ENCODE results near the gene KIF6.
A peak's percentile ranks its signal among the peaks of the same experiment; 100 is the strongest.

The KIF6 gene

GRCh38 chr6:39417440-39417839 lies 307.8 kb downstream of the KIF6 start:
- no peak for DNase-seq (ENCODE audit: low read depth)
- no peak for TF ChIP-seq CTCF (conservative IDR thresholded peaks at IDR 0.05; ENCODE audit: low read length)
- no peak overlapping the region for H3K4me3 ChIP-seq (ENCODE audit: low read length)

- no peak overlapping the region for H3K4me3 ChIP-seq (ENCODE audit: low read length)
- DNase-seq (ENCODE audit: low read depth): peak; percentile 98
- TF ChIP-seq CTCF (conservative IDR thresholded peaks at IDR 0.05; ENCODE audit: low read length): no peak
Measured at GRCh38 chr6:39416728-39417127, 308.5 kb downstream of the KIF6 start.

- H3K4me3 ChIP-seq (ENCODE audit: low read length): no peak overlapping the region
- DNase-seq (ENCODE audit: low read depth): peak; percentile 36
- no peak for TF ChIP-seq CTCF (conservative IDR thresholded peaks at IDR 0.05; ENCODE audit: low read length)
Measured at GRCh38 chr6:39416026-39416425, 309.2 kb downstream of the KIF6 start.

- H3K4me3 ChIP-seq (ENCODE audit: low read length): no peak overlapping the region
- no peak for DNase-seq (ENCODE audit: low read depth)
Measured at GRCh38 chr6:39415482-39415881, 309.7 kb downstream of the KIF6 start.

GRCh38 chr6:39411465-39411864 lies 313.7 kb downstream of the KIF6 start:
- TF ChIP-seq CTCF (conservative IDR thresholded peaks at IDR 0.05; ENCODE audit: low read length): no peak
- no peak overlapping the region for H3K4me3 ChIP-seq (ENCODE audit: low read length)
- peak; percentile 59 for DNase-seq (ENCODE audit: low read depth)

More at GRCh38 chr6:39415482-39415881, 309.7 kb downstream of the KIF6 start:
- TF ChIP-seq CTCF (conservative IDR thresholded peaks at IDR 0.05; ENCODE audit: low read length): no peak

GRCh38 chr6:39411001-39411400 lies 314.2 kb downstream of the KIF6 start:
- no peak for TF ChIP-seq CTCF (conservative IDR thresholded peaks at IDR 0.05; ENCODE audit: low read length)
- no peak for DNase-seq (ENCODE audit: low read depth)
- no peak overlapping the region for H3K4me3 ChIP-seq (ENCODE audit: low read length)

GRCh38 chr6:39409889-39410288 lies 315.3 kb downstream of the KIF6 start:
- no peak for DNase-seq (ENCODE audit: low read depth)
- no peak overlapping the region for H3K4me3 ChIP-seq (ENCODE audit: low read length)
- no peak for TF ChIP-seq CTCF (conservative IDR thresholded peaks at IDR 0.05; ENCODE audit: low read length)

Measured in AG10803 (cell line).